NCI-H2029 treated with DMSO at 0.1 percent for 48 hours (cell line): ENCODE results near the gene CDC42SE2.
"Not testable (repeated sequence)": the region's sequence is repeated elsewhere in the genome, so short reads cannot be mapped to it uniquely, and the experiment has no call there.

ENCODE experiments used
- DNase-seq: peaks from one replicate; lab custom pipeline; 2025; lab: John Stamatoyannopoulos, UW

Gene CDC42SE2

DNA sequence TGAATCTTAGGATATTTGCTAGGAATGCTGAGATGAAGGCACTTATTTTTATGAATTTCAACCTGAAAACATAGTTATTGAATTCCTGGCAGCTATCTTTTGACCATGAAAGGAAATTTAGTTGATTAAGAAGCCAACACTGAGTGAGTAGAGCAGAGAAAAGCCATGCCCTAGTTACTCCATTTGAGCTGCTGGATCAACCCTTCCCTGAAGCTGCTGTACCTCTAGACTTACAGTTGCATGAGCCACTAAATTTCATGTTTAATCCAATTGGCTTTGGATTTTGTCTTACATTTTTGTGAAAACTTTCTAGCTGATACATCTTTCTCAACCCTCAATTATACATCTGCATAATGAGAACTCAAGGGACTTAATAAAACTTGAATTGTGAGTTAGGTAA lies 54.6 kb downstream of the CDC42SE2 start:
- no peak for DNase-seq

DNA sequence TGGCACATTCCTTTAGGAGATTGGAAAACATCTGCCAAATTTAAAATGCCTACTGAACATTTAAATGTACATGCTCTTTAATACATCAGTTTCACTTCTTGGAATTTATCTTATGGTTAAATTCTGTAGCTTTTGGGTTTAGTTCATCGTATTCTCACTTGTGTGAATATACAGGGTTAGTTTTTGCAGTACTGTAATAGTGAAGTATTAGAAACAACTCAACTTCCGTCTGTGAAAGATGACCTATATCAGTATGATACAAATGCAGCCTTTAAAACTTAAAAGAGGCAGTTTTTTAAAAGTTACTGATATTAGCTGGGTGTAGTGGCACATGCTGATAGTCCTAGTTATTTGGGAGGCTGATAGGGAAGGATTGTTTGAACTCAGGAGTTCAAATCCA lies 57.2 kb downstream of the CDC42SE2 start:
- DNase-seq, result no peak

DNA sequence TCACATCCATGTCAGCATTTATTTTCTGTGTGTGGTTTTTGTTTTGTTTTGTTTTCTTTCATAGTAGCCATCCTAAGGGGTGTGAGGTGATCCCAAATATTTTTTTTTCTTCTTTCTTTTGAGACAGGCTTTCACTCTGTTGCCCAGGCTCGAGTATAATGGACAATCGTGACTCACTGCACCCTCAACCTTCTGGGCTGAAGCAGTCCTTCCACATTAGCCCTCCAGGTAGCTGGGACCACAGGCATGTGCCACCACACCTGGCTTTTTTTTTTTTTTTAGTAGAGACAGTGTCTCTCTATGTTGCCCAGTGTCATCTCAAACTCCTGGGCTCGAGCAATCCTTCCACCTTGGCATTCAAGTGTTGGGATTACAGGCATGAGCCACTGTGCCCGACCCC lies 59.1 kb downstream of the CDC42SE2 start:
- DNase-seq, result no peak

DNA sequence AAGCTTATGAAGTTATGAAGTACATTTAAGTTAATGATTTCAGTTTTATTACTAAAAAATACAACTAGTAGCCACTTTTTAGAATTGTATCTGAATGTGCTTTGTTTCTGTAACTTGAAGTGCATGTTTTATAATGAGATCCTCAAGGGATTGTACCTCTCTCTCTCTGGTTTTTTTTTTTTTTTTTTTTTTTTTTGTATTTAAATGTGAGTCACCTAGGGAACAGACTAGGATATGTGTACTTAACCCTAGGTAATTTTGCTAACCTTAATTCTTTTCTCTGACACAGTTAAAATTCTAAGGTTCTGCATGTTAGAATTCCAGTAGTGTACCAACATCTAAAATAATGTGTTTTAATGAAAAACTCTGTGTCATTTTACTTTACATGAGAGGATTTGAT lies 59.5 kb downstream of the CDC42SE2 start:
- DNase-seq, result no peak

DNA sequence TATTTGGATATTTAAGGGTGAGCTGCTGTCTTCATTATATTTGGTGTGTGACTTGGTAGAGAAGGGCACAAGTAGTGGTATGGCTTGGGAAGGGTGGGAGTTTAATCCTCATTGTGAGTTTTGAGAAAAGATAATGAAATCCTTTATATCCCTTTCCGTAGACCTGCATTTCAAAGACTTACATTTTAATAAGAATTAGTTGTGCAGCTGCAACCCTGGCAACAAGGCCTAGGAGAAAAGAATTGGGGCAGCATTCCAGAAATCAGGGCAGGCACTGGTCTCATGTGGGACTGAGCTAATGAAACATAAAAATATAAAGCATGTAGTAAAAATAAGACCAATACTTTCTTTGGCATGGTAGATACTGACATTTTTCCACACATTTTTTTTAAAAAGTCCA lies 60.5 kb downstream of the CDC42SE2 start:
- no peak for DNase-seq

DNA sequence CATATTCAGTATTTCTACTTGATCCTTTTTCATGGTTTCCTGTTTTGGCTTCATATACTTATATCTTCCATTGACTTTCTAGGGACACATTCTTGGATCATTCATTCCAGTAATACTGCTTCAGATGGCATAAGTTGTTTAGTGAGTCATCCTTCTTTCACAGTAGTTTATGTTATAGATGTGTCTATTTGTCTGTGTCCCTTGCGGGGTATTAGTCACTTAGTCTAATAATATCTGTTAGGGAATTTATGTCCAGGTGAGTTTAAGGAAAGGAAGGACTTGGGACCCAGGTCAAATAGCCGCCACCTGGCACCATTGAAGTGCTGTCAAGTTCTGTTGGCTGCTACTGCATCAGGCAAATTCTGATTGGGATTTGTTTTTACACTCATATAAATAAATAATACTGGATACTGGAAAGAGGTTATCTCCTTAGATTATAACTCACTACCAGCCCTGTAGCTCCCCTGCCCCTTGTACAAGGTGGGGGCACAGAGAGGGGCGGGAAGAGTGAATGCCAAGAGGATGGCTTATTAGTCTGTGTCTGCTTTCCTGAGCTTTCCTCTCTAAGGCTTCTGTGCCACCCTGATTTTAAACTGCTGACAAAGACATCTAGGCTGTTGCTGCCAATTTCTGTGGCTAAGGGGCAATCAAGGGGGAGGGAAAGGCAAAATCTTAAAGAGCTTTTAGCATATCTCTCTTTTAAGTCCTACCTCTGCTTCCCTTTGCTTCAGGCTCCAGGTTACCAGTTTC lies 64.9 kb downstream of the CDC42SE2 start:
- no peak for DNase-seq

DNA sequence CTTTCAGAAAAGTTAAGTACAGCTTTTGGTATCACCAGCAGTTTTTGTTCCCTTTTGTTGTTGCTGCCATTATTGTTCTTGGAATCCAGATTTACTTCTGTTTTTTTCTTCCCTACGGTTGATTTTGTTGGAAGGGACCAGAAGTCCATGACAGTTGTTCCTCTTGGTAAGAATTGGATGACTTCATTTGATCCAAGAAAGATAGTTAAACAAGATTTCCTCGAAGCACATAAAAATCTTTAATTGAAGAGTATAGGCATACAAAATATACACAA lies 65.4 kb downstream of the CDC42SE2 start:
- no peak for DNase-seq

DNA sequence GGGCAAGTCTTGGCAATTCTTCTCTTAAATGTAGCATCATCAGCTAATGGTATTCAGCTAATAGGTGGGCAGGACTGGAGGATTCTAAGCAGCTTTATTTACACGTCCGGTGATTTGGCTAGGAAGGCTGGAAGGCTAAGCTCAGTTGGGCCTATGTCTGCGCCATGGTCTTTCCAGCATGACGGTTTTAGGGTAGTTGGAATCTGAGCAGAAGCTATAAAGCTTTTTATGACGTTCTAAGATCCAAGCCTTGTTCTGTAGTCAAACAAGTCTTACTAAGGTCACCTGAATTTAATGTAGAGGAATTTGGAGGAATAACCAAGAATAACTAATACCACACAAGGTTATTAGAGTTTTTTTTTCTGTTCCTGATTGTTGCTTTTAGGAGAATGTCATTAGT lies 66.2 kb downstream of the CDC42SE2 start:
- no peak for DNase-seq

DNA sequence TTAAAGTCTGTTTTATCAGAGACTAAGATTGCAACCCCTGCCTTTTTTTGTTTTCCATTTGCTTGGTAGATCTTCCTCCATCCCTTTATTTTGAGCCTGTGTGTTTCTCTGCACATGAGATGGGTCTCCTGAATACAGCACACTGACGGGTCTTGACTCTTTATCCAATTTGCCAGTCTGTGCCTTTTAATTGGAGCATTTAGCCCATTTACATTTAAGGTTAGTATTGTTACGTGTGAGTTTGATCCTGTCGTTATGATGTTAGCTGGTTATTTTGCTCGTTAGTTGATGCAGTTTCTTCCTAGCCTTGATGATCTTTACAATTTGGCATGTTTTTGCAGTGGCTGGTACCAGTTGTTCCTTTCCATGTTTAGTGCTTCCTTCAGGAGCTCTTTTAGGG lies 71.9 kb downstream of the CDC42SE2 start:
- not testable (repeated sequence) for DNase-seq

DNA sequence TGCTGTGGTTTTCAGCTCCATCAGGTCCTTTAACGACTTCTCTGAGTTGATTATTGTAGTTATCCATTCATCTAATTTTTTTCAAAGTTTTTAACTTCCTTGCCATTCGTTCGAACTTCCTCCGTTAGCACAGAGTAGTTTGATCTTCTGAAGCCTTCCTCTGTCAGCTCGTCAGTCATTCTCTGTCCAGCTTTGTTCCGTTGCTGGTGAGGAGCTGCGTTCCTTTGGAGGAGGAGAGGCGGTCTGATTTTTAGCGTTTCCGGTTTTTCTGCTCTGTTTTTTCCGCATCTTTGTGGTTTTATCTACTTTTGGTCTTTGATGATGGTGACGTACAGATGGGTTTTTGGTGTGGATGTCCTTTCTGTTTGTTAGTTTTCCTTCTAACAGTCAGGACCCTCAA lies 72.9 kb downstream of the CDC42SE2 start:
- DNase-seq, result not testable (repeated sequence)

DNA sequence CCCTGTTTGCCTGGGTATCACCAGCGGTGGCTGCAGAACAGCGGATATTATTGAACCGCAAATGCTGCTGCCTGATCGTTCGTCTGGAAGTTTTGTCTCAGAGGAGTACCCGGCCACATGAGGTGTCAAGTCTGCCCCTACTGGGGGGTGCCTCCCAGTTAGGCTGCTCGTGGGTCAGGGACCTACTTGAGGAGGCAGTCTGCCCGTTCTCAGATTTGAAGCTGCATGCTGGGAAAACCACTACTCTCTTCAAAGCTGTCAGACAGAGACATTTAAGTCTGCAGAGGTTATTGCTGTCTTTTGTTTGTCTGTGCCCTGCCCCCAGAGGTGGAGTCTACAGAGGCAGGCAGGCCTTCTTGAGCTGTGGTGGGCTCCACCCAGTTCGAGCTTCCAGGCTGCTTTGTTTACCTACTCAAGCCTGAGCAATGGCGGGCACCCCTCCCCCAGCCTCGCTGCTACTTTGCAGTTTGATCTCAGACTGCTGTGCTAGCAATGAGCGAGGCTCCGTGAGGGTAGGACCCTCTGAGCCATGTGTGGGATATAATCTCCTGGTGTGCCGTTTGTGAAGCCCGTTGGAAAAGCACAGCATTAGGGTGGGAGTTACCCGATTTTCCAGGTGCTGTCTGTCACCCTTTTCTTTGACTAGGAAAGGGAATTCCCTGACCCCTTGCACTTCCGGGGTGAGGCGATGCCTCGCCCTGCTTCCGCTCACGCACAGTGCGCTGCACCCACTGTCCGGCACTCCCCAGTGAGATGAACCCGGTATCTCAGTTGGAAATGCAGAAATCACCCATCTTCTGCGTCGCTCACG lies 73.6 kb downstream of the CDC42SE2 start:
- not testable (repeated sequence) for DNase-seq

DNA sequence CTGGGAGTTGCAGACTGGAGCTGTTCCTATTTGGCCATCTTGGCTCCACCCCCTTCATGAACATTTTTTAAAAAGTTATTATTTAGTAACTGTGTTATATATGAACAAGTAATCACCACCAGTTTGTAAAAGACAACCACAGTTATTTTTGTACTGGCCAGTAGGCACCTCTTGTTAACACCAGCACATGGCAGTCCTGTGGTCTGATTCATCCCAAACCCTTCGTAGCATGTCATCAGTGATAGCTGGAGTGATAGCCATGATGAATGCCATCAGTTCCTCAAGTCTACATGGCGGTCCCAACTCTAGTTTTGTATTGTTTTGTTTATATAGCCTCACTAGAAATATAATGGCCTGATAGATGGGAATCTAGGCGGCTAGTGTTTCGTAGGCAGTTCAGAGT lies 74.2 kb downstream of the CDC42SE2 start:
- DNase-seq, result no peak

DNA sequence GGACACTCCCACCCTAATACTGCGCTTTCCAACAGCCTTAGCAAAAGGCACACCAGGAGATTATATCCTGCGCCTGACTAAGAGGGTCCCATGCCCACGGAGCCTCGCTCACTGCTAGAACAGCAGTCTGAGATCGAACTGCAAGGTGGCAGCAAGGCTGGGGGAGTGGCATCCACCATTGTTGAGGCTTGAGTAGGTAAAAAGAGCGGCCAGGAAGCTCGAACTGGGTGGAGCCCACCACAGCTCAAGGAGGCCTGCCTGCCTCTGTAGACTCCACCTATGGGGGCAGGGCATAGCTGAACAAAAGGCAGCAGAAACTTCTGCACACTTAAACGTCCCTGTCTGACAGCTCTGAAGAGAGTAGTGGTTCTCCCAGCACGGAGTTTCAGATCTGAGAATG lies 80.4 kb downstream of the CDC42SE2 start:
- not testable (repeated sequence) for DNase-seq

DNA sequence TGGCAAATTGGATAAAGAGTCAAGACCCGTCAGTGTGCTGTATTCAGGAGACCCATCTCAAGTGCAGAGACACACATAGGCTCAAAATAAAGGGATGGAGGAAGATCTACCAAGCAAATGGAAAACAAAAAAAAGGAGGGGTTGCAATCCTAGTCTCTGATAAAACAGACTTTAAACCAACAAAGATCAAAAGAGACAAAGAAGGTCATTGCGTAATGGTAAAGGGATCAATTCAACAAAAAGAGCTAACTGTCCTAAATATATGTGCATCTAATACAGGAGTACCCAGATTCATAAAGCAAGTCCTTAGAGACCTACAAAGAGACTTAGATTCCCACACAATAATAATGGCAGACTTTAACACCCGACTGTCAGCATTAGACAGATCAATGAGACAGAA lies 82.4 kb downstream of the CDC42SE2 start:
- DNase-seq, result not testable (repeated sequence)

DNA sequence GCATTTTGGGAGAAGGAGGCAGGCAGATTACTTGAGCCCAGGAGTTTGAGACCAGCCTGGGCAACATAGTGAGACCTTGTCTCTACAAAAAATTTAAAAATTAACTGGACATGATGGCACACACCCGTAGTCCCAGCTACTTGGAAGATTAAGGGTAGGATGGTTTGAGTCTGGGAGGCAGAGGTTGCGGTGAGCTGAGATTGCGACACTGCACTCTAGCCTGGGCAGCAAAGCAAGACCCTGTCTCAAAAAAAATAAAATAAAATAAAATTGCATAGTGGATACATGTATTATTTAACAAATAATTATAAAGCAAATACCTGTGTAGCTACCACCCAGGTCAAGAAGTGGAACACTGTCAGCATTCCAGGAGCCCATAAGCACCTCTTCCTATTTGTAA lies 90.1 kb downstream of the CDC42SE2 start:
- no peak for DNase-seq

DNA sequence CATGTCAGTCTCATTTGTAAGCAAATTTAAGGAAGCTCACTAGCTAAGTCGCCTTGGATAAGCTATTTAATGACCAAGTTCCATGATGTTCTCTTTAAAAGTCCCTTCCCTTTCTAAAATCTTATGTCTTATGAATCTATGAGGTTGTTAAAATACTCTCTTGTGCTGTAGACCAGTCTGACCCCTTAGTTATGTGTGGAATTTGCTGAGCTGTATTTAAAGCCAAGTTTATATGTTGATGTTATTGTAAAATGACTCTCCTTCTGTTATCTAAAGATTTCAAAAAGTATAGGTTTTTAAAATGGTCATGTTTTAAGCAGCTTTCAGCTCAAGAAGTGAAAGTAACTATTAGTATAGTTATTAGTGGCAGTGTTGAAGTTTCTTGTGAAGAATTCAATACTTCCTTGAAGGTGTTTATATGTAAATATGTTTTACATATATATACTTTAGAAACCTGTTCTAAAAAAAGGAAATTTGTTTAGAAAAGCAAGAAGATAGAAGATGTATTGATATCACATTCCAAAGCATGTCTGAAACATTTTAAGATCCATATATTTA lies 92.2 kb downstream of the CDC42SE2 start:
- DNase-seq, result no peak

DNA sequence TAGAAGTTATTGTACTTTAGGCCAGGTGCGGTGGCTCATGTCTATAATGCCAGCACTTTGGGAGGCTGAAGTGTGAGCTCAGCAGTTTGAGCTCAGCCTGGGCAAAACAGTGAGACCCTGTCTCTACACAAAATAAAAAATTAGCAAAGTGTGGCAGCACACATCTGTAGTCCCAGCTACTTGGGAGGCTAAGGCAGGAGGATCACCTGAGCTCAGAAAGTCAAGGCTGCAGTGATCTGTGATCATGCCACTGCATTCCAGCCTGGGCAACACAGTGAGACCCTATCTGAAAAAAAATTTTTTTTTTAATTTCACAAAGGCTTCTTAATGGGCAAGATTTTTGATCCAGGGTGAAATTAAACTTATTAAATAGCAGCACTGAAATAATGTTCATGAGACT lies 92.8 kb downstream of the CDC42SE2 start:
- DNase-seq, result no peak

DNA sequence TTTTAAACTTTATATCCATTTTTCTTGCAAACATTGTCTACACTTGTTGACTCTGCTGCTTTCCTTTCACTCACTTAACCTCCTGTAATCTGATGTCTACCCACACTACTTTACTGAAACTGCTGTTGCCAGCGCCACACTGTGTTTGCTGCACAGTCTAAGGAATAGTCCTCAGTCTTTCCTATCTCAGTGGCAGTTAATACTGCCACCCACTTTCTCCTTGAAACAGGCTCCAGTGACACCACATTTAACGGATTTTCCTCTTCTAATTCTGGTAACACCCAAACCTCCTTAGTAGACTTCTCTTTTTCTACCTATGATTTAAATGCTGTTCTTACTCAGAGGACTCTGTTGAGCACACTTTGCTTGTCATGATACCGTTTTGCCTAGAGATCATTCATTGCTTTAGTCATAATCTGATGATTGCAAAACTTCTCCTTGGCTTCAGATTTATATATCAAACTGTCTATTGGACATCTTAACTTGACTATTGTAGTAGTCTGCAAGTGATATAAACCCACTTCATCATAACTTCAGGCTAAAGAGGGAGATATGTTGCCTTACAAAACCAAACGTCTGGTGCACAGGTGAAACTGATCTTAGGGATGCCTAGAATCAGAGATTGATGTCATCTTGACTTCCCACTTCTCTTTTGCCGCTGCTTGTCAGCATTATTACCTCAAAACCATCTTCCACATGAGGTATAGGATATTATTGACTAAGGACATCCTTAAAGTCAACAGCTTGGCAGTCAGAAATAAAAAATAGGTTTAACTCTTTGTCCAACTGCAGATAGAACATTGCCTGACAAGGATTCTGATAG lies 94.1 kb downstream of the CDC42SE2 start:
- no peak for DNase-seq

DNA sequence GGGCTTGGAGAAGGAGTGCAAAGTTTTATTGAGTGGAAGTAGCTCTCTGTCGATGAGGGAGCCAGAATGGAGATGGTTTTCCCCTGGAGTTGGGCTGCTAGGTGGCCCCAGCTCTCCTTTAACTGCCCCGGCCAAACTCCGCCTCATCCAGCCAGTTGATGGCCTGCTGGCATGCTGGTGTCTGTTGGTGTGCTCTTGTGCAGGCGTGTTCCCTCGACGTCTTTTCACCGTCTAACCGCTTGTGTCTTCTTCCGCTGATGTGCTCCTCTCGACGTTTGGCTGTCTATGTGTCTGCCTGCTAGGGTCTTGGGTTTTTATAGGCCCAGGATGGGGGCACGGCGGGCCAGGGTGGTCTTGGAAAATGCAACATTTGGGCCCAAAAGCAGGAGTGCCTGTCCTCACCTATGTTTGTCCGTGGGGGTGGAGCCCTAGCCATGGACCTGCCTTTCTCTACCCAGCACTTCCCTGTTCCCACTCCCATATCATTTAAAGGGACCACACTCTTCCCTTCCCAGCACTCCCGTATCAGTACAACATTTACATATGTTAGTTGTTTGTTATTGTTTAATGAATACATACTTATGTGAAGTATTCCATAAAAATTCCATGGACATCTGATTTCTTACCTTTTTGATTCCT lies 97.9 kb downstream of the CDC42SE2 start:
- no peak for DNase-seq

DNA sequence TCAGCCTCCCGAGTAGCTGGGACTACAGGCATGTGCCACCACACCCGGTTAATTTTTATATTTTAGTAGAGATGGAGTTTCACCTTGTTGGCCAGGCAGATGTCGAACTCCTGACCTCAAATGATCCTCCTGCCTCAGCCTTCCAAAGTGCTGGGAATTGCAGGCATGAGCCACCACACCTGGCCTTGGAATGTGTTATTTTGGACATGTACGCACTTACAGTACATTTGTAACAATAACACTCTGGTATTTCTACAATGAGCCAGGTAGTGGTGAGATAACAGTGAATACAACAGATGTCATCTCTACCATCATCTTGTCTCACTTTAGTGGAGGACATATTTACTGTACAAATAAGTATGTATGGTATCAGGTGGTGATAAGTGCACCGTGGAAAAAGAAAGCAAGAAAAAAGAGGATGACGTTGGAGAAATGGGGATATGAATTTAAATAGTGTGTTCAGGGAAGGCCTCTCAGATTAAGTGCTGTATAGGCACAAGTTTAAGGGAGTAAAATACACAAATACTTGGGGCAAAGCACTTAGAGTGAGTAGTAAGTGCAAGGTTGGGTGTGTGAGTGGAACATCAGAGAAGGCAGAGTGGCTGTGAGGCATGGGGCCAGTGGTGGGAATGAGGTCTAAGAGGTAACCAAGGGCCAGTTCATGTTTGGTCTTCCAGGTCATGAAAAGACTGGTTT lies 100.1 kb downstream of the CDC42SE2 start:
- DNase-seq, result no peak

DNA sequence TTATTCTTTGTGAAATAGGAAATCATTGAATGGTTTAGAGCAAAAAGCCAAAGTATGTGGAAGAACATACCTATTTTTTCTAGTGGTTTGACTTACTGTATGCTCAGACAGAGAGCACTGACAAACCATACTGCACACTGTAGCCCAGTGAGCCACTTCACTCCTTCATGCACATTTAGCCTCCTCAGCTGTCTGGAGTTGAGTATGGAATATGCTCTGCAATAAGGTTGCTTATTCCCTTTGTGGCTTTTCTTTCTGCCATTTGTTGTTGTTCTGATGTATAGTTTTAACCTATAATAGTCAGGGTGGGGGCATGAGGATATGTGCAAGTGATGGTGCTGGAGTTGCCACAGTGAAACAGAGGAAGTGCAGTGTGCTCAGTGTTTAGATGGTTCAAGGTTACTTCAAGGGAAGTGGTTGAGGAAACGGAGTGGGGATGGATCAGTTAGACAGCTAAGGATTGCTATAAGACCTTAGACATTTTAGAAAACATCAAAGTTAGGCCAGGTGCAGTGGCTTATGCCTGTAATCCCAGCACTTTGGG lies 100.7 kb downstream of the CDC42SE2 start:
- DNase-seq, result no peak
